ENCODE data around the gene CCDC174. TPM values are rescaled to one million over a fixed set of nuclear protein-coding genes. Genes with fewer than 3 reads are reported as not detected.

CCDC174 gene
- total RNA-seq, 4 donors from 2014 or later = 16.1 to 27.7 (median 20.0) TPM

DNA sequence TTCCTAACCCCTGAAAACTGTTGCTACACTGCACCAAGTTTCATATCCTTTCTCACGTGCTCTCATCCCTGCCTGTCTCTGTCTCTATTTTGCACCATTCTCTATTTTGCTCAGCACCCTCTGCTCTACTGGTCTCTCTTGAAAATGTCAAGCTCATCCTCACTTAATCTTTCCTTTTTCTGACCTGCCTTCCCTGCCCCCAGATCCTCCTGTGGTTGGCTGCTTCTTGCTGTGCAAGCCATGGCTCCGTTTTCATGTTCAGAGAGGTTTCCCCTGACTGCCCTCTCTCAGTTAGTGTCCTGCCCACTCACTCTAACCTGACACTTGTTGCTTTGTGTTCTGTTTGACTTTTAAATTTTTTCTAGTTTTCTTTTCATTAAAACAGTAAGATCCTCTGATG is 6.0 kb downstream of the CCDC174 start:
- TF ChIP-seq, protein P1, sequence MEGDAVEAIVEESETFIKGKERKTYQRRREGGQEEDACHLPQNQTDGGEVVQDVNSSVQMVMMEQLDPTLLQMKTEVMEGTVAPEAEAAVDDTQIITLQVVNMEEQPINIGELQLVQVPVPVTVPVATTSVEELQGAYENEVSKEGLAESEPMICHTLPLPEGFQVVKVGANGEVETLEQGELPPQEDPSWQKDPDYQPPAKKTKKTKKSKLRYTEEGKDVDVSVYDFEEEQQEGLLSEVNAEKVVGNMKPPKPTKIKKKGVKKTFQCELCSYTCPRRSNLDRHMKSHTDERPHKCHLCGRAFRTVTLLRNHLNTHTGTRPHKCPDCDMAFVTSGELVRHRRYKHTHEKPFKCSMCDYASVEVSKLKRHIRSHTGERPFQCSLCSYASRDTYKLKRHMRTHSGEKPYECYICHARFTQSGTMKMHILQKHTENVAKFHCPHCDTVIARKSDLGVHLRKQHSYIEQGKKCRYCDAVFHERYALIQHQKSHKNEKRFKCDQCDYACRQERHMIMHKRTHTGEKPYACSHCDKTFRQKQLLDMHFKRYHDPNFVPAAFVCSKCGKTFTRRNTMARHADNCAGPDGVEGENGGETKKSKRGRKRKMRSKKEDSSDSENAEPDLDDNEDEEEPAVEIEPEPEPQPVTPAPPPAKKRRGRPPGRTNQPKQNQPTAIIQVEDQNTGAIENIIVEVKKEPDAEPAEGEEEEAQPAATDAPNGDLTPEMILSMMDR (IDR thresholded peaks at IDR 0.05) = no peak
- no peak for TF ChIP-seq POLR2A (IDR thresholded peaks at IDR 0.05)
- no peak overlapping the region for H3K4me3 ChIP-seq (ENCODE audit: low read depth, poor library complexity, severe bottlenecking)
- WGBS, 2 donors = 75 to 84% methylated on average over 2 of the region's 2 CpGs
- no peak for DNase-seq (ENCODE audit: low spot score in 2 of 2)
- intact Hi-C loops (cut with DNase I; ENCODE audit: low total_unique reads) = no loop called here

DNA sequence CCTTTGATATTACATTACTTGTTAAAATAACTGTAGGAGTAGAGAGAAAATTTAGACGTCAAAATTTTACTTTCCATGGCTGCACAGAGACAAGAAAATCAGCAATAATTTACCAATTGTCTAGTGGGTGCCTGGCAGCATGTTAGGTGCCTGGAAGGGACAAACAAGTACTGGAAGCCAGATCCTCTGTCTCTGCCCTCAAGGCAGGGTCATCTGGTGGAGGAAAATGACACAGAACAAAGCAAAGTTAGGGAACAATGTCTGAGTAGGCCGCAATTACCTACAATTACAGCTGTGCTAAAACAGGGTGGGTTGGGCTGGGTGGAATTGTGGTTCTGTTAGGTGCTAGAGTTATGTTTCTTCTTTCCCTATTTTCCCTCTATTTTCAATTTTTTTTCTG is 7.4 kb downstream of the CCDC174 start:
- DNase-seq (ENCODE audit: low spot score in 2 of 2) = no peak
- intact Hi-C loops (cut with DNase I; ENCODE audit: low total_unique reads) = no loop called here
- WGBS, 2 donors = 82 to 84% methylated on average over 2 of the region's 2 CpGs
- TF ChIP-seq, protein P1 (IDR thresholded peaks at IDR 0.05) = no peak
- no peak for TF ChIP-seq POLR2A (IDR thresholded peaks at IDR 0.05)
- H3K4me3 ChIP-seq (ENCODE audit: low read depth, poor library complexity, severe bottlenecking) = no peak overlapping the region

DNA sequence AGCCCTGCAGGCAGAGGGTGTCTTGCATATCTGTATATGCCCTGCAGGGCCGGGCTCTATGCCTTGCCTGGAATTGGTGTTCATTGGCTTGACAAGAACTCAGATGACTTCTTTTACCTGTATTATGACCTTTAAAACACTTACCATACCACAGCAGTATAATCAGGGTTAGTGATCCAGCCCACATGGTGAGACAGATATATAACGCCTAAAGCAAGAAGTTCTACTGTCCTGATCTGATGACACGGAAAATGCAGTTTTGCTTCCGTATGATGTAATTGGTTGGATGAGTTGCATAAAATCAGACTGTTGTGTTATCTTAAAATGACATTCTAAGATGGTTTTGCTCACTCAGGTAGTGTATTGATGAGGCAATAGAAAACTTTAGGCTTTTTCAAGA is 9.4 kb downstream of the CCDC174 start:
- DNase-seq (ENCODE audit: low spot score in 2 of 2) = no peak
- 78 to 80% methylated on average over 4 of the region's 4 CpGs for WGBS, 2 donors
- H3K4me3 ChIP-seq (ENCODE audit: low read depth, poor library complexity, severe bottlenecking) = no peak overlapping the region
- intact Hi-C loops (cut with DNase I; ENCODE audit: low total_unique reads) = no loop called here
- TF ChIP-seq POLR2A (IDR thresholded peaks at IDR 0.05) = no peak
- TF ChIP-seq, protein P1 (IDR thresholded peaks at IDR 0.05) = no peak

DNA sequence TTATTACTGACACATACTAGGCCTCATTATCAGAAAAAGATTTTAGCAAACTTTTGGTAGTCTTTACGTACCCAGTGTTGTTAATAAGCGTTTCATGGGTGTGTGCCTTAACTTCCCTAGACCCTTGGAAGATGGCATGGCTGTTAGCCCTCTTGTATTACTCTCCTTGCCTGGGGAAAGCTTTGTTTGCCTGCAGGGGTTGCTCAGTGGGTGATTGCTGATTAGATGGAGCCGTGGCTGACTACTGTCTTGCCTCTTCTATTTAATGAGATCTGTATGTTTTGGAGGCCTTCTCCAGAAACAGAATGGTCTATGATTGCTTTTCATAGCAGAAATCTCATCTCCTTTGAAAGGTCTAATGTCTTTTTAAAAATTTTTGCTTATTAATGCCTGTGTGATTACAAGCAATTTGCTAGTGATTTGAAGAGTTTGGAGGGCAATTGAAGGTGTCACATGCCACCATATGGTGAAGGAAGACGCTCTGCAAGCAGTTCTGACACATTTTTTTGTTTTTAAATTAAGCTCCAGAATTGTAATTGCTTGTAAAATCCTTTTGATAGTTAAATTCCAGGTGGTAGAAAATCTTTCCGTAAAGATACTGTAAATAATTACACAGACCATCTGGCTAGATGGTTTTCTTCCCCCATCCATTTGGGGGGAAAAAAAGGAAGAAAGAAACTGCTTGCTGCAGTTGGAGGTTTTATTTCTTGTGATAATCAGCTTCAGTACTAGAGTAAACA is 12.0 kb downstream of the CCDC174 start:
- 90 to 92% methylated on average over 5 of the region's 5 CpGs for WGBS, 2 donors
- intact Hi-C loops (cut with DNase I; ENCODE audit: low total_unique reads) = no loop called here
- no peak overlapping the region for H3K4me3 ChIP-seq (ENCODE audit: low read depth, poor library complexity, severe bottlenecking)
- no peak for DNase-seq (ENCODE audit: low spot score in 2 of 2)
- TF ChIP-seq POLR2A (IDR thresholded peaks at IDR 0.05) = no peak
- TF ChIP-seq, protein P1 (IDR thresholded peaks at IDR 0.05) = no peak

DNA sequence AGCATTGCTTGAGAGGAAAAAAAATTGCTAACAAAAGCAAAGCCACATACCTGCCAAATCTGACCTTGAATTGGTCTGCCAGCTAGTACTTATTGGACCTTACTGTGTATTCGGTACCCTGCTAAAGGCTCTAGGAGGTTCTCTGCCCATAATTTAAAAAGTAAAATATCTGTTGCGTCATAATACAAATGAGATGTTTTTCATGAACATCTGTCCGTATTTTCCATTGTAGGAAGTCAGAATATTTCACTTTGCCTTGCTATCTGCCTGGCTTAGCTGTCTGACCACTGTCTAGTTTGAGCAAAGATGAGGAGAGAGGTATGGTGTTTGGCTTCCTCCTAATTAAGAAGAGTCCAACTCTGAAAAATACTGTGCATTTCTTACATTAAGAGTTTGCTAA is 12.6 kb downstream of the CCDC174 start:
- WGBS, 2 donors = 92 to 94% methylated on average over 3 of the region's 3 CpGs
- DNase-seq (ENCODE audit: low spot score in 2 of 2) = no peak
- H3K4me3 ChIP-seq (ENCODE audit: low read depth, poor library complexity, severe bottlenecking) = no peak overlapping the region
- intact Hi-C loops (cut with DNase I; ENCODE audit: low total_unique reads) = no loop called here
- TF ChIP-seq POLR2A (IDR thresholded peaks at IDR 0.05) = no peak
- TF ChIP-seq, protein P1 (IDR thresholded peaks at IDR 0.05) = no peak

DNA sequence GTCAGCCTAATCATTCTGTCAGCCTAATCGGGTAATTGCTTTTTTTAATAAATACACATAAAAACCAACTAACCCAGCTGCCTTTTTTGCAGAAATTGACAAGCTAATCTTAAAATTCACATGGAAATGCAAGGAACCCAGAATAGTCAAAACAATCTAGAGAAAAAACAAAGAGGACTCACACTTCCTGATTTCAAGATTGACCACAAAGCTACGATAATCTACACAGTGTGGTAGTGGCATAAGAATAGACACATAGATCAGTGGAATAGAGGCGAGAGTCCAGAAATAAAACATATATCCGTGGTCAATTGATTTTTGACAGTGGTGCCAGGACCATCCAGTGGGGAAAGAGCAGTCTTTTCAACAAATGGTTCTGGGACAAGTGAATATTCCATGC is 21.0 kb downstream of the CCDC174 start:
- H3K4me3 ChIP-seq (ENCODE audit: low read depth, poor library complexity, severe bottlenecking) = no peak overlapping the region
- intact Hi-C loops (cut with DNase I; ENCODE audit: low total_unique reads) = loop anchor here (10.0 kb wide), 1 partner anchor 252 kb away; no protein-coding TSS in a partner anchor

More for the DNA sequence above, 21.0 kb downstream of the CCDC174 start:
- DNase-seq (ENCODE audit: low spot score in 2 of 2) = no peak
- TF ChIP-seq, protein P1 (IDR thresholded peaks at IDR 0.05) = no peak
- no peak for TF ChIP-seq POLR2A (IDR thresholded peaks at IDR 0.05)
- WGBS, 2 donors = 75 to 77% methylated on average over 4 of the region's 4 CpGs
